ENCODE data around the gene TBC1D3I.
"Not testable (repeated sequence)": the region's sequence is repeated elsewhere in the genome, so short reads cannot be mapped to it uniquely, and the experiment has no call there.

- not testable (repeated sequence) for TF ChIP-seq POLR2A, POLR2AphosphoS5, CTCF, EP300 (IDR thresholded peaks at IDR 0.05)
Measured at GRCh38 chr17:36242046-36242445, 22.3 kb downstream of the TBC1D3I start.

Data from suprapubic skin (tissue), 4 donors.